Osteocyte (in vitro differentiated cells): ENCODE data around the gene THEMIS. TPM values are rescaled to one million over a fixed set of nuclear protein-coding genes. Genes with fewer than 3 reads are reported as not detected.
A peak's percentile ranks its signal among the peaks of the same experiment; 100 is the strongest.

Experiments
- DNase-seq: peaks from one replicate; pipeline ENCODE4 v3.0.0; 2021; ENCODE audit warnings: mixed read lengths; ENCODE audit not compliant: unreplicated experiment; ENCODE audit errors: extremely low spot score
- H3K27ac Mint-ChIP-seq: one replicate; pipeline ENCODE4 v1.8.0; 2021; ENCODE audit warnings: mild to moderate bottlenecking, mixed read lengths; ENCODE audit not compliant: unreplicated experiment
- H3K27me3 Mint-ChIP-seq: one replicate; pipeline ENCODE4 v1.8.0; 2021; ENCODE audit warnings: mixed read lengths; ENCODE audit not compliant: unreplicated experiment
- H3K36me3 Mint-ChIP-seq: one replicate; pipeline ENCODE4 v1.8.0; 2021; ENCODE audit warnings: mixed read lengths; ENCODE audit not compliant: unreplicated experiment
- H3K4me1 Mint-ChIP-seq: one replicate; pipeline ENCODE4 v1.8.0; 2021; ENCODE audit warnings: mixed read lengths; ENCODE audit not compliant: unreplicated experiment
- H3K4me3 Mint-ChIP-seq: one replicate; pipeline ENCODE4 v1.8.0; 2021; ENCODE audit warnings: mild to moderate bottlenecking, moderate library complexity, mixed read lengths; ENCODE audit not compliant: unreplicated experiment
- H3K9me3 Mint-ChIP-seq: one replicate; pipeline ENCODE4 v1.8.0; 2021; ENCODE audit warnings: mixed read lengths; ENCODE audit not compliant: unreplicated experiment
- CTCF ChIP-seq: fragments of 200-600 bp; sonication (generic); IDR thresholded peaks from 2 replicates; pipeline ENCODE4 v1.5.0; 2021; ENCODE audit warnings: antibody characterized with exemption, mild to moderate bottlenecking, moderate library complexity
- total RNA-seq: library from RNA; stranded (reverse); gene quantifications from 2 replicates; pipeline ENCODE4 v1.2.1, GENCODE V29; 2021

The THEMIS gene
- total RNA-seq, 1 donor from 2014 or later: not detected

- H3K36me3 Mint-ChIP-seq: no peaks in the 10 kb centered on the region
- TF ChIP-seq CTCF: no peak
- no peak for DNase-seq
- no peaks in the 10 kb centered on the region for H3K9me3 Mint-ChIP-seq
- H3K4me1 Mint-ChIP-seq: peaks cover 30% of the 10 kb centered on the region
- peak overlapping the region; percentile 96 for H3K27ac Mint-ChIP-seq
- no peaks in the 10 kb centered on the region for H3K27me3 Mint-ChIP-seq
- no peak overlapping the region for H3K4me3 Mint-ChIP-seq
These were observed 38.7 kb upstream of the THEMIS start for GRCh38 chr6:127939442-127940066.

- Mint-ChIP-seq H3K36me3 (no peaks in the 10 kb centered on the region), H3K9me3 (no peaks in the 10 kb centered on the region), H3K27ac (peak overlapping the region; percentile 96), H3K4me1 (peaks cover 35% of the 10 kb centered on the region), H3K4me3 (no peak overlapping the region), H3K27me3 (no peaks in the 10 kb centered on the region)
- TF ChIP-seq CTCF: no peak
- DNase-seq: no peak
These were observed 37.8 kb upstream of the THEMIS start for GRCh38 chr6:127938701-127939100.

DNA sequence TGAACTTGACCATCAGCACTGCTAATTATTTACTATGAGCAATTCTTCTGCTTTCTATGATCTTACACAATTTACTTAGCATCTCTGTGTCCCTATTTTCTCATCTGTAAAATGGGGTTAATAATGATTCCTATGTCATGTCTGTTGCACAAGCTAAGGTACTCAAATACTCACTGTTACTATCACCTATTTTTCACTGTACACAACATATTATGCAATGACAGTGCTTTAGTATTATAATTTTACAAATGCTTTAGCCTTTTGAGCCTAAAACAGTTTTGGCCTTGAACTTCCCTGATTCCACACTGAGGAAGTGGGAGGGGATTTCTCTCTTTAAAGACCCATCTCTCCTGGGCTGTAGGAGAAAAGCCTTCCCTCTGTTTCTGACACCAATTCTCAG lies 36.9 kb upstream of the THEMIS start:
- peaks cover 7% of the 10 kb centered on the region for H3K9me3 Mint-ChIP-seq
- no peak overlapping the region for H3K4me3 Mint-ChIP-seq
- H3K4me1 Mint-ChIP-seq: peaks cover 35% of the 10 kb centered on the region
- no peak for TF ChIP-seq CTCF
- no peaks in the 10 kb centered on the region for H3K27me3 Mint-ChIP-seq
- H3K36me3 Mint-ChIP-seq: no peaks in the 10 kb centered on the region
- DNase-seq: no peak
- H3K27ac Mint-ChIP-seq: peak overlapping the region; percentile 96

DNA sequence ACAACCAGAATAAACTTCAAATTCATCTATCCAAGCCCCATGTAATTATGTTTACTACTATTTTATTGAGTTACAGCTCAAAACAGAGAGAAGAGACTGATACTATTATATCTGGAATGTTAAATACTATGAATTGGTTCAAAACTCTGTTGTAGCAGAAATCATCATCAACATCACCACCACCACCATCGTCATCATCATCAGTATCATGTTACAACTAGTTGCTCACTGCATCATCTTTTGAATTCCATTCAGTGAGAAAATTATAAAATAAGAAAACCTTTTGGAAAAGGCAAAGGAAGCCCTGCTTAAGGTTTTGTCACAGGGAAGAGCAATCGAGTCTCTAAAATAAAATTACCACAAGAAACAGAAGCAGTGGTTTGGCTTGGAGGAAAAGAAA lies 36.2 kb upstream of the THEMIS start:
- Mint-ChIP-seq H3K9me3 (peaks cover 10% of the 10 kb centered on the region), H3K4me1 (peaks cover 35% of the 10 kb centered on the region)
- DNase-seq: no peak

DNA sequence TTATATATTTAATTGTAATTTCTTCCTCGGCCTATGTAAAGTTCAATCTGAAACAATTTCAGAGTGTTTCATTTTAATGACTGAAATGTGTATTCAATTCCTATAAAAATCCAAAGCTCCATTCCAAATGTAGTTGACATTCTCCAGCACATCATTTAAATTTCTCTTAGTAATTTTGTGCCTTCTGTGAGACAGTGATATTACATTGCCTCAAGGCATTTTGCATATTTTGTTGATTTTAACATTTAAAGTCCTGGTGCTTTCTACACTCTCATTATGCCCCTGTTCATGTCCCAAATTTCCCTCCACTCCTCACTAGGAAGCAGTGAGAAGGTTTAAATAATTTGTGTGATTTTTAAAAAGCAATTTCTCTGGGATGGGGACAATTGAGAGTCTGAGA lies 34.1 kb upstream of the THEMIS start:
- Mint-ChIP-seq H3K36me3 (no peaks in the 10 kb centered on the region), H3K4me3 (no peak overlapping the region), H3K4me1 (peaks cover 35% of the 10 kb centered on the region), H3K27ac (peak overlapping the region; percentile 28), H3K27me3 (no peaks in the 10 kb centered on the region), H3K9me3 (peaks cover 10% of the 10 kb centered on the region)
- TF ChIP-seq CTCF: no peak
- no peak for DNase-seq

More for the DNA sequence above, 36.2 kb upstream of the THEMIS start:
- no peaks in the 10 kb centered on the region for H3K27me3 Mint-ChIP-seq
- peak overlapping the region; percentile 46 for H3K27ac Mint-ChIP-seq
- H3K36me3 Mint-ChIP-seq: no peaks in the 10 kb centered on the region
- TF ChIP-seq CTCF: no peak
- no peak overlapping the region for H3K4me3 Mint-ChIP-seq
